Measurements from ENCODE around the gene SEL1L.

- TF ChIP-seq CTCF (IDR thresholded peaks at IDR 0.05): no peak
- TF ChIP-seq SIN3A (IDR thresholded peaks at IDR 0.05; ENCODE audit: borderline replicate concordance, insufficient read depth, low read depth, low read length): no peak
- TF ChIP-seq TCF7L2 (IDR thresholded peaks at IDR 0.05; ENCODE audit: low read depth, low read length): no peak
Measured at GRCh38 chr14:81430235-81430634, 103.4 kb downstream of the SEL1L start.

Data from Panc1 (cell line).